A204.1 (cell line): ENCODE data around the gene RPL36AL.

Experiments
- FAIRE-seq: peaks from 2 replicates; lab custom pipeline; 2012; peaks lifted over from hg19 to GRCh38; lab: Jason Lieb, UNC

The RPL36AL gene

GRCh38 chr14:49579841-49580240 is 40.6 kb downstream of the RPL36AL start:
- no peak for FAIRE-seq

GRCh38 chr14:49578141-49578540 is 42.3 kb downstream of the RPL36AL start:
- FAIRE-seq, result no peak

GRCh38 chr14:49574038-49574437 is 46.4 kb downstream of the RPL36AL start:
- FAIRE-seq, result no peak

- FAIRE-seq, result no peak
Measured at GRCh38 chr14:49569281-49569680, 51.1 kb downstream of the RPL36AL start.
